Putamen (tissue), 1 donor: ENCODE results near the gene TCL1B.

Experiments used
- DNase-seq: peaks from one replicate; pipeline ENCODE4 v3.0.0-alpha.2; 2016; ENCODE audit warnings: low spot score

The TCL1B gene

GRCh38 chr14:95667249-95667693 is 19.0 kb upstream of the TCL1B start:
- DNase-seq: no peak

GRCh38 chr14:95668235-95668772 is 17.9 kb upstream of the TCL1B start:
- DNase-seq: no peak

- no peak for DNase-seq
These were observed 11.6 kb upstream of the TCL1B start for GRCh38 chr14:95674613-95675012.

GRCh38 chr14:95675486-95675885 is 10.7 kb upstream of the TCL1B start:
- DNase-seq: no peak

- DNase-seq: no peak
These were observed 8.9 kb upstream of the TCL1B start for GRCh38 chr14:95677179-95677835.

- no peak for DNase-seq
These were observed 6.9 kb upstream of the TCL1B start for GRCh38 chr14:95679148-95679815.

GRCh38 chr14:95679998-95680735 is 6.1 kb upstream of the TCL1B start:
- DNase-seq: no peak

GRCh38 chr14:95681153-95681552 is 5.1 kb upstream of the TCL1B start:
- no peak for DNase-seq

- DNase-seq: no peak
These were observed 2.4 kb upstream of the TCL1B start for GRCh38 chr14:95683793-95684192.

- no peak for DNase-seq
These were observed 709 bp downstream of the TCL1B start for GRCh38 chr14:95686935-95687334.

GRCh38 chr14:95689441-95689840 is 3.2 kb downstream of the TCL1B start:
- no peak for DNase-seq

GRCh38 chr14:95690815-95691214 is 4.6 kb downstream of the TCL1B start:
- DNase-seq: no peak

GRCh38 chr14:95691591-95691990 is 5.4 kb downstream of the TCL1B start:
- no peak for DNase-seq

- no peak for DNase-seq
These were observed 5.9 kb downstream of the TCL1B start for GRCh38 chr14:95692109-95692508.

GRCh38 chr14:95695051-95695450 is 8.8 kb downstream of the TCL1B start:
- no peak for DNase-seq

- DNase-seq: no peak
These were observed 9.7 kb downstream of the TCL1B start for GRCh38 chr14:95695913-95696312.

GRCh38 chr14:95696741-95697140 is 10.5 kb downstream of the TCL1B start:
- DNase-seq: no peak

- DNase-seq: no peak
These were observed 11.5 kb downstream of the TCL1B start for GRCh38 chr14:95697764-95698163.

GRCh38 chr14:95698287-95698686 is 12.1 kb downstream of the TCL1B start:
- no peak for DNase-seq

- DNase-seq: no peak
These were observed 13.2 kb downstream of the TCL1B start for GRCh38 chr14:95699412-95699811.

GRCh38 chr14:95700221-95700976 is 14.2 kb downstream of the TCL1B start:
- DNase-seq: no peak

- no peak for DNase-seq
These were observed 15.6 kb downstream of the TCL1B start for GRCh38 chr14:95701846-95702221.
